Activated T-cell treated with anti-CD3 and anti-CD28 coated beads for 4 hours (primary cell): Measurements from ENCODE around the gene FGR.

Source experiments
- DNase-seq: peaks from one replicate; pipeline ENCODE4 v3.0.0-alpha.2; 2020

Gene FGR

DNA sequence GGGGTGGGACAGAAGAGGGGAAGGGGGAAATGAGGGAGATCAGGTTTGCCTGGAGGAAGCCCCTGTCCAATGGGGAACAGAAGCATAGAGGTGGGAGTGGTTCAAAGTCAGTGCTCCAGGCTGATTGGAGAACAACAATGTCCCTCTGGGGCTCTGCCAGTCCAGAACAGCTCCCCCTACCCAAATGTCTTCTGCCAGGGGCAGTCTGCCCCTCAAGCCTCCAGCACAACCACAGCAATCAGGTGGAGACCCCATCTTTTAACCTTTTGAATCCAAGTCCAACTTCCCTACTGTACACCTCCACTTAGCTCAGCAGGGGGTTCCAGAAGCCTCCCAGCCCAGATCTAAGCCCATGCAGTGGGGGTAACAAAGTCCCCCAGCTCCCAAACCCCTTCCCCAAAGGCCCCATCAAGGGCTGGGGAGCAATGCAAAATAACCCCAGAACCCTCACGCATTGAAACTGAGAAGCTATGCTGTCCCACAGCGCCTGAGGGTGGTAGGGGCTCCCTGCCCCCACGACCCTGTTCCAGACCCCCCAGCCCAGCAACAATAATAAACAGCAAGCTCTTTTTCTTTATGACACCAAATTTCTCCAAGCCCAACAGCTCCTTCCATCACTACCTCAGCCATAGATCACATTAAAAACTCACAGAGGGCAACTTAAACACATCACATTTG is 34.3 kb downstream of the FGR start:
- DNase-seq: no peak

DNA sequence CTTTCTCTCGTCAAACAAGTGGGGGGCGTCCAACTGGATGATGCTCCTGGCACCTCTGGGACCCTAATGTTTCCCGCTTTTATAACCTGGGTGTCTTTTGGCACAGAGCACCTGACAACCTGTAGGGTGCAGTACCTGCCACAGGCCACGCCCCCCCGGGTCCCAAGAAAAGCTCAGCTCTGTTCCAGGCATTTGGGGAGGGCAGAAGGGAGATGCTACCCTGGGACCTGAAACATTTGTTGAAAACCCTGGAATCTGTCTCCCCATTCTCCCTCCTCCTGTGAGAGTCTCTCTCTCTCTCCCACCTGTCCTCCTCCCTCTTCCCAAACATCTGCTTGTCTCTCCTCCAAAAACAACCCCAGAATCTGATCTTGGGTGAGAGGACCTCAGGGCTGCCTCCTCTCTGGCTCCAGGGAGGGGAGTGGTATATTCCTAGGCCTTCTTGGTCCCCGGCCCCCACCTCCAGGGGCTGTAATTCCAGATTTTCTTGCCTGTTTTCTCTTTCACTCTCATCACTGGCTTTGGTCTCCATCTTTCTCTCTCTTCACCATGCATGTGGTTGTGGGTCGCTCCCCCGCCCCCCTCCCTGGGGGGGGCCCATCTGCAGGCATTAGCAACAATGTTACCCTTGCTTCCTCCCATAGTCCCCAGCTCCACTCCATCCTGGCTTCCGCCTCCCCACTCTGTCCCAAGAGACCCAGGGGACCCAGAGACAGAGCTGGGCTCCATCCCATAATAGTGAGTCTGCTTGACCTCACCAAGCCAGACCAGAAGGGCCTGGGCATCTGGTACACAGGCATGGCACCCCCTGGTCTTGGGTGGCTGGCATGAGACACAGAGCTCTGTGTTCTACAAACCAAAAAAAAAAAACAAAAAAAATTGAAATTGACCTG is 35.1 kb downstream of the FGR start:
- no peak for DNase-seq

DNA sequence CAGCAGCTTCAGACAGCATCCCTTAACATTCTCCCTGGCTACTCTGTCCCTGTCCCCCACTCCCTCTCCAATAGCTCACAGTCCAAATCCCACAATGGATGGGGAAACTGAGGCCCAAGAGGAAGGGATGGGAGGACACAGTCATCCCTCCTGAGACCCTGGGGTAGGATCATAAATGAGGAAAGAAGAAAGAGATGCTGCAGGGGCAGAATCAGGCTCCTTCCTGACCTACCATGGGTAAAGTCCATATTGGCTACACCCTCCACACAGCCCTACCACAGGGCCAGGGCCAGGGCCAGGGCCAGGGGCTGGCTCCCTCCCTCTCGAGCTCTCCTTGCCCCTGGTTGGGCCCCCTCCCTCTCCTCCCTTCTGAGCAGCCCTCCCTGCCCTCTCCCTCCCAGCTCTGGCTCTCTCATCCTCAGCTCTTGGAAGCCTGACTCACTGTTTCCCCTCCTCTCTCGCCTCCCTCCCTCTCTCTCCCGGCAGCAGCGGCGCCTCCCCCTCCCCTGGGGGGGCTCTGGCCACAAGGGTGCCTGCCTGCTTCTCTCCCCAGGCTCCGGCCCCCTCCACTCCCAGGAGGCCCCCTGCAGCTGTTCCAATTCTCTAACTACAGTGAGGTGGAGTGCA is 36.0 kb downstream of the FGR start:
- DNase-seq: peak; percentile 50

DNA sequence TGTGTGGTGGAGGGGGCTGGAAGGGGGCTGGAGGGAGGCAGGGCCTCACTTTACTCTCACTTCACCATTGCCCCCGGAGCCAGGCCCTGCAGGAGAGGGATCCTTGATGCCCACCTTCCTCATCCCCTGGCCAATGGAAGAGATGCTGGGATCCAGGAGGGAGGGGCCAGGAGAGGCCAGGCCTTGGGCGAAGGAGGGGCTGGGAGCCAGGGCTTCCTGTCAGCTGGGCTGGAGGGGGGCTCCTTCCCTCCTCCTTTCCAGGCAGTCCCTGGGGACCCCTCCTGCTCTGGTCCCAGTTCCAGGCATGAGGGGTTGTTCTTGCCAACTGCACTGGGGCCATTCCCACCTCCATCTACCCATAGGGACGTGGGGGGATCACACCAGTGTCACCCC is 36.7 kb downstream of the FGR start:
- DNase-seq: no peak

DNA sequence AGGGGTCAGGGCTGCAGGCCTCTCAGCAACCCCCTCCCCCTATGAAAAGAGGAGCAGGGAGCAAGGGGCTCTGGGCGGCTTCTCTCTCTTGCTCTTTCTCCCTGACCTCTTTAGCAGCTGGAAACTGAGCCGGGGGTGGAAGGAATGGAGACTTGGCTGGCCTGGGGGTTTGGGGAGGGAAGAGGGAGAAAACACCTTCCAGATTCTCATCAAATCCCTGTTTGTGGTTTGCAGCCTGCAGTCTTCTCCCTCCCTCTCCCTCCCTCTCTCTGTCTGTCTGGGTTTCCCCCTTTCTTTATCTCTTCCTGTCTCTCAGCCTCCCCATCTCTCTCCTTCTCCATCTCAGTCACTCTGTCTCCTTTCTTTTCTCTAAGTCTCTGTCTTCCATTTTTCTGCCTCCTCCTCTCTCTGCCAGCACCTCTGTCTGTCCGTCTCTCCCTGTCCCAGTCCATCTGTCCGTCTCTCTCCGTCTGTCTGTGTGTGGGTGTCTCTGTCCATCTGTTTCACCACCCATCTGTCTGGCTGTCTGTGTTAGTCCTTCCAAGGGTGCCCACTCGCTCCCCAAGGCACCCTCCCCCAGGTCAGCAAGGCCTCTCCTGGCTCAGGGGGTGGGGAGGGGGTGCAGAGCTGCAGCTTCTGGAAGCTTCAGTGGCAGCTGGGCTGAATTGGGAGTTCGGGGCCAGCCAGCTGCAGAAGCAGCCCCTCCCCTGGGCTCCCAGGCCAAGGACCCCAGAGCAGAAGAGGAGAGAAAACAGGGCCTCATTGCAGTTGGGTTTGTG is 37.3 kb downstream of the FGR start:
- DNase-seq: no peak

DNA sequence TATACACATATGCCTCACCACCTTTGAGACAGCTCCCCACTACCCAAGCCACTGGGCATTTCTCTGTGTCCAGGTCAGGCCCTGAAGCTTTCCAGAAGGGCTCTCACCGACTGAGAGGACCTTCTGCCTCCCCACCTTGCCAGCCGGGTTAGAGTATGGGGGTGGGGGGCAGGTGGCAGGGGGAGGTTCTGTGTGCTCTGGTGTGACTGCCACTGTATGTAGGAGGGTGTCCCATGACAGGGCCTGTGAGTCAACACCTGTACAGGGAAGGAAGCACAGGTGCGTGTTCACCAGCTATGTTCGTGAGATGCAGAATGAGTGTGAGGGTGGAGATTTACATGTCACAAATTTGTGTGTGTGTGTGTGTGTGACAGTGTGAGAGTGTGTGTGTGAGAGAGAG is 38.0 kb downstream of the FGR start:
- DNase-seq: no peak

DNA sequence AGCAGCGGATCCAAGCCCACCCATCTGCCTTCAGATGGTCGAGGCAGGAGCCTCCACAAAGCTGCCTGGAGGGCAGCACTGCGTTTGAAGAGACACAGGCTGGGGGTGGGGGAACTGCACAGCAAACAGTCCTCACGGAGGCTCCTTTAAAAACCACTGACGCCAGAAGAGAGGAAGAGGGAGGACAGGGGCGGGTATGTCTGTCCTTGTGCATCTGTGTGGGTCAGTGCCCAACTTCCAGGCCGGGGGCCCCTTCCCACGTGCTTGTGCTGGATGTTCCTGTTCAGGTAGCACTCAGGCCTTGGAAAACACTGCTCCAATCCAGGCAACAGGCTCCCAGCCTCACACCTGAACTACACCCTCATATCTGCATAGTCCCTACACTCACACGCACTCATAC is 38.7 kb downstream of the FGR start:
- DNase-seq: no peak

DNA sequence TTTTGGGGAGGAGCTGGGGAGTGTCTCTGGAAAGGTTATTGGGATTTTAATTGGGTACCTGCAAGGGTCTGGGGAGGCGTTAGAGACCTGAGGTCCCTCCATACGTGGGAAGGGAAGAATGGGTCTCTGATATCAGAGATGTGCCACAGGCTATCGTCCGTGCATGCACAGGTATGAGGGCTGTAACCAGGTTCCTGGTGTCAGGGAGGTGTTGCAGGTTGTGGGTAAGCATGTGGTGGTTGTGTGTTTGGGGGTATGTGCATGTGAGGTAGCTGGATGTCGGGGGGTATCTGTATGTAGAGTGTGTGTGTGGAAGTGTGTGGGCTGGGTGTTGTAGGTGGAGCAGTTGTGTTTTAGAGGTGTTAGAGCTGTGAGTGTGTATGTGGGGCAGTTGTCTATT is 39.4 kb downstream of the FGR start:
- DNase-seq: no peak

DNA sequence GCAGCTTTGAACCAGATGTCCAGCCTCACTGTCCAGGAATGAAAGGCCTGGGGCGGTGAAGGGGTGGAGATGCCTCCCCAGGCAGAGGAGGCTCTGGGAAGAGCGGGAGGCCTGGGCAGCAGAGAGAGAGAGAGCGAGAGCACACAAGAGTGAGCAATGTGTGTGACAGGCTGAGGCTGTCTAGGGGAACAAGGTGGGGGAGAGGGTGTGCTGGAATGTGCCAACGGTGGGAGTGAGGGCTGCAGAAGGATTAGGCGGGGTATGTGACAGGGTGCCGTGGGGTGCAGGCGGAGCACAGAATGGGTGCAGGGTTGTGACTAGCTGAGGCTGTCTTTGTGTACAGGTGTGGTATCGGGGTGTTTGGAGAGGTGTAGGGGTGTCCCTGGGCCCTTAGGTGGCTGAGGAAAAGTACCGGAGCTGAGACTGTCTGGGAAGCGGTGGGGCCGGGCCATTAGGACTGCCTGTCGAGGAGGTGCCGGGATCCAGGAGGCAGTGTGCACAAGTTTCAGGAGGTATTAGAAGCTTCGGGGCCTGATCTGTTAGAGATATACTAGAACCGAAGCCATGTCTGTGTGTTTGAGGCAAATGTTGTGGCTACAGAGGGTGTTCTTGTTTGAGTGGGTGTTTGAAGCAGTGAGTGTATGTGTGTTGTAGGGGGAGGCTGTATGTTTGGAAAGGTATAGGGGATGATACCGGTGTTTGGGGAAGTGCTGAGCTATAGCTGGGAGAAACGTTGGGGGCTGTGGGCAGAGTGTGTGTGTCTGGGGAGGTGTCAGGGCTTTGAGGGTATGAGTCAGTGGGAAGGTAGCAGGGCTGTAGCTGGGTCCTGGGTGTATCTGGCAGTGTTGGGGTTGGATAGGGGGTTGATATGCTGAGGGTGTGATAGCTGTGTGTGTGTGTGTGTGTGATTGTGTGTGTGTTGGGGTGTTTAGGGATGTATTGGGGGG is 40.1 kb downstream of the FGR start:
- DNase-seq: no peak

DNA sequence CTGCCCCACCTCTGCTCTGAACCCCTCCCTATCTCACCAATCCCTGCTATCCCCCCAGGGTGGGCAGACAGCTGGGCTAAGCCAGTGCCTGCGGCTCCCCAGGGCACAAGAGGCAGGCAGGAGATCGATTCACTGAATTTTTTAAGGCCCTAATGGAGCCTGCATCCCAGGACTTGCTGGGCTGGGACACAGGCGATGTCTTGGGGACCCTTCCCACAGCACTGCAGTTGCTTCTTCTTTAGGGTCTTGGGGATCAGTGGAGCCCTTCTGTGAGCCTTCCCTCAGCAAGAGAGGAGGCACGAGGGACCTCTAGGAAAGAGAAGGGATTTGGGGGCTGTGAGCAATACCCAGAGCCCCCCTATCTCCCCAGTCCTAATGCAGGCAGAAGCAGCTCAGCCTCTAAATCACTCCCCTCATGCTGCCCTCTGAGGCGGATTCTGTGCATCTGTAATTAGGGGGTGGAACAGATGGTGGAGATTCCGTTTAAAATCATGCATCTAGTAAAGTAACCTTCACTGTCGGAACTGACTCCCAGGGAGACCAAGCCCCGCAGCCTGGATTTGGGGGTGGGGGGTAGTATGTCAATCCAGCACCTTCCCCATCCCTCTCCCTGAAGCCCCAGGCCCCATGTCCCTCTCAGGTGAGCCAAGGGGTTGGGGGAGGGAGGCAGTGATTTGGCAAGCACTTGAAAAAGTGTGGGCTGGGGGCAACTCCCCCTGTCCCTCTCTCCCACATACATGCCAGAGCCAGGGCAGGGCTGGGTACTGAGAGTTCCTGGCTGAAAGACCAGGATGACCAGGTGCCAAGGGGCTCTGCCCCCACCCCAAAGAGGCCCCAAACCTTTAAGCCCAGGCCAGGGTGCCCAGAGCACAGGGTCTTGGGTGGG is 41.1 kb downstream of the FGR start:
- no peak for DNase-seq

DNA sequence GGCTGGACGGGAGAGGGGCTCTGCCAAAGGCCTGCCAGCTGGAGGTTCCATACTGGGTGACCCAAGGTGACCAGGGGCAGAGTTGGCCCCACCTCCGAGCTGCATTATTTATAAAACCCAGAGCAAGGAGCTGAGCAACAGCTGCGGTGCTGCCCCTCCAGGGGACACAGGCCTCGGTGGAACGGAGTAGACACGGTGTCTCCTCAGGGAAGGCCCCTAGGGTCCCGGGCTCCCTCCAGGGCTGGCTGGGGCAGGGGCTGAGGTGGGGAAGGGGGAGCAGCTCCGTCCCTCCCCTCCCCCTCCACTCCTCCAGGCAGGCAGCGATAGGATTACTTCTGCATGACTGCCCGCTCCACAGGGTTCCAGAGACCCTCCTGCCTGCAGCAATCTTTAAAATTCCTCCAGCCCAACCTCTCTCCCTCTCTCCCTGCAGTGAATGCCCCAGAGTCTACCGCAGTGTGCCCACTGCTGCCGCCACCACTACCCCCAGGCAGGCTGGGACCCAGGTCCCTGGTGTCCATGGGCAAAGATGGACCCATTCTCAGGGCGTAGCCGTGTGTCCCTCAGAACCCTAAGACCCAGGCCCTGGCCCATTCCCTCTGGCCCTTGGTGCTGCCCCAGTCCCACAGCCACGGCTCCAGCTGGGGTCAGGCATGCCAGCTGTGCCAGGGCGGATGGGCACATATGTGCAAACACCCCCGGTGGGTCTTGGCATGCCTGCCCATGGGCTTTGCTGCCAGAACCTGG is 41.9 kb downstream of the FGR start:
- DNase-seq: no peak

DNA sequence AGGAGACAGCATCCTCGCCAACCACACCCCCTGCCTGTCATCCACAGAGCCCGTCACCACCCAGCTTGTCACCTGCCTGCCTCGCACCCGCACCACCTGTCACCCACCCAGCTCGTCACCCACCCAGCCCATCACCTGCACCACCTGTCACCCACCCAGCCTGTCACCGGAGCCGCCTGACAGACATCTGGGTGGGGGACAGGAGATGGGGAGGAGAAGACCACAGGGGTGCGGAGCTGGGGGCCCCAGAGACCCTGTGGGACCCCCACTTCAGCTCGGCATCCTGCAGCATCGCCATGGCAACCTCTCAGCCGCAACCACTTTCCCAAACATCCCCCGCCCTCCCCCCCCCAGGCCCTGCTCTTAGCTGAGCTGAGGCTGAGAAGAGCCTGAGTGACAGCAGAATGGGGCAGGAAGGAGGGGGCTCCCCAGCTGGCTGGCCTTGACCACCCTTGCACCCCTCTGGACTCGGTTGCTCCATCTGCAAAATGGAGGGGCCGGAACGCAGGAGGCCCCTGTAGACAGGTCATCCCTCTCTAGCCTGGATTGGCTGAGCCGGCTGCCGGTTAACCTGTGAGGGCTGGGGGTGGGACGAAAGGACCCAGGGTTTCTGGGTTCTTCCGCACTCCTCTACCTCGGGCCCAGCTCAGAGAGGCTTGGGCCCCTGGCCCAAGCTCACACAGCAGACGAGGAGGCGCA is 42.6 kb downstream of the FGR start:
- no peak for DNase-seq

DNA sequence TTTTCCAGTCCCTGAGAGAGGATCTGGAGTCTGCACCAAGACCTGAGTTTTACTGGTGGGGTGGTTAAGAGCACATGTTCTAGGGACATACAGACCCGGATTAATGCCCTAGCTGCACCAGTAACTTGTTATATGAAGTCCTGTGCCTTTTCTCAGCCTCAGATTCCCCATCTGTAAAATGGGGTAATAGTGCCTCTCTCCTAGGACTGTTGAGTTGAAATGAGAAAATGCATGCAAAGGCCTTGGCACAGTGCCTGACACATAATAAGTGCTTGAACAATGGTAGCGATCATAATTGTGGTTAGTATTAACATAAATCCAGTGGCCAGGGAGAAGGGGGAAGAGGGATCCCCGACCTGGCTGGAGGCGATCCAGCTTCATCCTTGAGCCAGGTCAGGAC is 43.4 kb downstream of the FGR start:
- no peak for DNase-seq

DNA sequence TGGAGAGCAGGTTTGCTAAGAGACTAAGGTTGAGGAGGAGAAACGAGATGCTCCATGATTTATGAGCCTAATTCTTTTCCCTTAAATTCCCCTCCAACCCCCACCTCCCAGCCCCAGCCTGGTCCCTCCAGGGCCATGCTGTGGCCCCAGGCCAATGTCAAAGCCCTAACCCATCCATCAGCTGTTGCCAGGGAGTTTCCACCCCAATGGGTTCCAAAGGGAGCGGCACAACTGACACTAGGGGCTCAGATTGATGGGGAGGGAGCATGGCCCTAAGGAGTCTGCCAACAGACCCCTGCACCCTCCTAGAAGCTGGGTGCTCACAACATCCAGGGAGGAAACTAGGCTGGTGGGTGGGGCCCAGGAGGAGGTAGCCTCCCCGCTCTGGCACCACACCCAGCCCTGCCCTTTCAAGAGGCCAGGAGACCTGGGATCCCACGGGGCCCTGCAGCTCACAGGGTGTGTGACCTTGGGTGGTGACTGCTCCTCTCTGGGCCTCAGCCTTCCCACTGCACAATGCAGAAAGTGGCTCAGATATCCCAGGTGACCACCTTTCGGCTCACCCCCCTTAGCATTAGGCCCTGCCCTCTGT is 44.0 kb downstream of the FGR start:
- no peak for DNase-seq

DNA sequence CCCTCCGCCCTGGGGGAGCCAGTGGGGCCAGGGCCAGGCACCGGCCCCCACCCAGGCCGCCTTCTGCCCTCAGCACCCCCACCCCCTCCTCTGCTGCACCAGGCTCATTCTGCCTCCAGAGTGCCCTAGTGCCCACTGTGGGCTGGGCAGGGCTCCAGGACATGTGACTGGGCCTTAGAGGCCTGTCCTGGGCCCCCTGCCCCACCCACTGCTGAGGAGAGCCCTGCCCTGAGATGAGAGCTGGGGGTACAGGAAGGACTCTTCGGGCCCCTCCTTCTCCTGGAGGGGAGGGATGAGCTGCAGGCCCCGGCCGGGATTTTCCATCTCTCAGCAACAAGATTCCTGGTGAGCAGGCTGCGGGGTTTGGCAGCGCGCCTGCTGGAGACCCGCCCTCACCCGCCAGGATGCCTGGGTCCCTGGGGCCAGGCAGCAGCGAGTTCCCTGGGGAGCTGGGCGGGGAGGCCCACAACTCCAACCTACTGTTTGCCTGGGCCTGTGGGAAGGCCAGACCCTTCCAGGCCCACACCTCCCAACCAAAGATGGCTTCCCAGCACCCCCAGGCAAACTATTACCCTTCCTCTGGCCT is 45.1 kb downstream of the FGR start:
- DNase-seq: no peak

DNA sequence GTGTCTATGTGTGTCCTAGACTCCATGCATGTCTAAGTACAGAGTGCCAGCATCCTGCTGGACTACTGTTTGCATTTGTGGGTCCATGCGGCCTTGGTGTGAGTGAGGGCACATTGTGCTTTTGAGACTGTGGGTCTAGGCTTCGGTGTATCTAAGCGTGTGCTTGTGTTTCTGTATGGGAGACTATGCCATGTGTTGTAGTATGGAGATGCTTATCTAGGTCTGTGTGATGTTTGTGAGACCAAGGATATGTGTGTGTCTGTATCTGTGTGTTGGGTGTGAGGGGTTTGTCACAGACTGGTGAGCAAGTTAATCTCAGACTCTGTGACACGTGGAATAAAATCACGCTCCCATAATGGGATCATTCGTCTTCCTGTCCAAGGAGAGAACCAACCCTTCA is 45.5 kb downstream of the FGR start:
- DNase-seq: no peak

DNA sequence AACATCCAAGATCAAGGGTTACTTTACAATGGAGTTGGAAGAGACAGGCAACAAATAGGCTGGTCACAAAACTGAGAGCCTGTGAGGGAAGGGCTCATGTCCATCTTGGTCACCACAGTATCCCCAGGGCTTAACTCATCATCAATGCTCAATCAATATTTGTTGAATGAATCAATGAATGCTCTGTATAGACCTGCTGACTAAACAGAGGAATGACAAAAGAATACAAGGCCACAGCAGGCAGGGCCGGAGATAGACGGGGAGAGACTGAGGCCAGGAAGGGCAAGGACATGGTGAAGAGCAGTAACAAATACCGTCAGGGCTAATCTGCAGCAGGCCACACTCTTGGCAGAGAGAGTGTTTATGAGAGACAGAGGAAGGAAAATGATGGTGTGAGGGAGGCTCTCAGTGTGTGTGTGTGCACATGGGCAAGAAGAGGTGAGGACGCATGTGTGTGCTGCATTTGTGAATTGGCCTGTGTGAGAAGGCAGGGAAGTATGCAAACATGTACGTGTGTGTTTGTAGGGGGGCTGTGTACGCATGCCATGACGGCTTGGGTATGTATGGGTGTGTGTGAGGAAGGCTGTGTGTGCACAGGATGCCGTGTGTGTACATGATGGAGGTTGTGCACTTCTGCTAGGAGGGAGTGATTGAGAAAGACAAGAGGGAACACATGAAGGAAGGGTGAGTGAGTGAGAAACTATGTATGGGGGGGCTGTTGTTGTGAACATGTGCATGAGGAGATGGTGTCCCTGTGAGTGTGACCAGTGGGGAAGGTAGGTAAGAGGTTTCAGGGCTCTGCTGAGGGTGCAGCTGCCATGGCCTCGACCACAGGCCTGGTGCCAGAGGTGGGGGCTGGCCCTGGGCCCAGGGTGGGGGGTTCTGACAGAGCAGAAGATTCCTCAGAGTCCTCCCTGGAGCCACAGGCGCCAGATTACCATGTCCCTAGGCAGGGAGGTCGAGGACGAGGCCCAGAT is 46.4 kb downstream of the FGR start:
- DNase-seq: no peak

DNA sequence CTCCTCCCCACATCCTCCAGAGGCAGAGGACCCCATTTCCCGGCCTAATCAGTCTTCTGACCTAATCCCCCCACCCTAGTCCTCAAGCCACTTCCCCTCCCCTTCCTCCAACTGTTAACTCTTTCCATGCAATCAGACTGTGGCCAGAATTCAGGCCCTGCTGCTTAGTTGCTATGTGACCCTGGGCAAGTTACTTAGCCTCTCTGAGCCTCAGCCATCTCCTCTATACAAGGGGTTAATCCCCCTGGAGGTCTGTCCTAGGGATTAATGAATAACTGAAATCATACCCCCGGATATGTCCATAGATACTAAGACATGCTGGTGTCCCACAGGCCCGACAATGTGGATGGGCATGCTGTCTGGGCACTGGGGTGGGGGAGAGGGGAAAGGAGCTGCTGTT is 49.3 kb downstream of the FGR start:
- DNase-seq: no peak
